Tibial nerve (tissue), 4 donors: ENCODE measurements around the gene CACNA1A. TPM values are rescaled to one million over a fixed set of nuclear protein-coding genes. Genes with fewer than 3 reads are reported as not detected.

Experiments used
- DNase-seq, 2 donors: peaks; one replicate each; pipeline ENCODE4 v3.0.0-alpha.2; 2019; ENCODE audit warnings: low spot score in 2 of 2
- H3K27ac ChIP-seq, 4 donors: fragments of 200-600 bp; sonication (generic) in 3 of 4; one replicate each; pipeline ENCODE4 v1.5.1; 2017 to 2019; ENCODE audit warnings: mild to moderate bottlenecking in 1 of 4
- H3K27me3 ChIP-seq, 2 donors: fragments of 200-600 bp; sonication (generic) in 1 of 2; one replicate each; pipeline versions ENCODE4 v1.5.1 to v1.6.0; 2017 to 2019
- H3K36me3 ChIP-seq, 3 donors: fragments of 200-600 bp; sonication (generic); one replicate each; pipeline ENCODE4 v1.5.1; 2018 to 2019
- H3K4me1 ChIP-seq, 4 donors: fragments of 200-600 bp; sonication (generic) in 3 of 4; one replicate each; pipeline ENCODE4 v1.5.1; 2017 to 2019
- H3K4me3 ChIP-seq, 4 donors: fragments of 200-600 bp; sonication (generic) in 3 of 4; one replicate each; pipeline ENCODE4 v1.5.1; 2017 to 2019; ENCODE audit warnings: mild to moderate bottlenecking in 1 of 4, moderate library complexity in 1 of 4
- H3K9me3 ChIP-seq, 4 donors: fragments of 200-600 bp; sonication (generic) in 3 of 4; one replicate each; pipeline ENCODE4 v1.5.1; 2017 to 2019
- EP300 ChIP-seq, 2 donors: sonication (generic); formaldehyde crosslinking; IDR thresholded peaks; one replicate each; pipeline ENCODE4 v1.6.1; 2017; ENCODE audit warnings: antibody characterized with exemption in 2 of 2, mild to moderate bottlenecking in 1 of 2
- POLR2A ChIP-seq, 2 donors: fragments of 450-650 bp; IDR thresholded peaks; one replicate each; pipeline ENCODE4 v1.6.1; 2017; ENCODE audit warnings: antibody characterized with exemption in 2 of 2, mild to moderate bottlenecking in 2 of 2, moderate library complexity in 2 of 2
- WGBS, 2 donors: methylation state at CpG; one replicate each; pipeline ENCODE4 v1.1.5; 2018; 5-methylcytosine and 5-hydroxymethylcytosine counted together
- total RNA-seq, 4 donors: library from RNA; depleted of rRNA; stranded (reverse); fragments of >200 nt; gene quantifications; one replicate each; pipeline ENCODE4 v1.1.0, GENCODE V29; 2016
- TF ChIP-seq, protein P1 (sequence below), 5 experiments: fragments of 200-600 bp in 3 of 5; fragments of 450-650 bp in 2 of 5; sonication (generic) in 3 of 5; IDR thresholded peaks; one replicate each; pipeline ENCODE4 v1.5.1; 2016 to 2019; ENCODE audit warnings: antibody characterized with exemption in 5 of 5, mild to moderate bottlenecking in 3 of 5, moderate library complexity in 2 of 5

Gene CACNA1A
- total RNA-seq, 4 donors from 2014 or later, result 4.0 to 10.2 (median 9.3) TPM

DNA sequence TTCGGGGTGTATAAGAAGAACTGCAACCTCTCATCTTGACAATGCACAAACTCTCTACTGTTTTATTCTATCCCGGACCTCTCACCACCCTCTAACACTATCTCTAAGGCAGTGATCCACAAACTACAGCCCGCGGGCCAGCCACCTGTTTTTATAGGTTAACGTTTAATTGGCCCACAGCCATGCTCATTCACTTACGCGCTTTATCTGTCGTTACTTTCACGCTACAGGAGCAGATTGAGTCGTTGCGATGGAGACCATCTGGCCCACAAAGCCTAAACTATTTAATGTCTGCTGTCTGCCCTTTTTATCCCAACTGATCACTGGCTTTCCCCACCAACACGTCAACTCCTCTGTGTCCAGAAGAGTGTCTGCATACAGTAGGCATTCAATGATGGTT lies 158.9 kb downstream of the CACNA1A start:
- peaks cover 0 to 31% (median 0%) of the 10 kb centered on the region in 4 donors for H3K9me3 ChIP-seq
- no peaks in the 10 kb centered on the region for H3K27me3 ChIP-seq
- no peaks in the 10 kb centered on the region for H3K4me1 ChIP-seq
- no peak for DNase-seq
- no peak overlapping the region for H3K27ac ChIP-seq
- H3K4me3 ChIP-seq, result no peak overlapping the region
- TF ChIP-seq POLR2A (IDR thresholded peaks at IDR 0.05) (no peak), EP300 (IDR thresholded peaks at IDR 0.05) (no peak)
- TF ChIP-seq, protein P1, sequence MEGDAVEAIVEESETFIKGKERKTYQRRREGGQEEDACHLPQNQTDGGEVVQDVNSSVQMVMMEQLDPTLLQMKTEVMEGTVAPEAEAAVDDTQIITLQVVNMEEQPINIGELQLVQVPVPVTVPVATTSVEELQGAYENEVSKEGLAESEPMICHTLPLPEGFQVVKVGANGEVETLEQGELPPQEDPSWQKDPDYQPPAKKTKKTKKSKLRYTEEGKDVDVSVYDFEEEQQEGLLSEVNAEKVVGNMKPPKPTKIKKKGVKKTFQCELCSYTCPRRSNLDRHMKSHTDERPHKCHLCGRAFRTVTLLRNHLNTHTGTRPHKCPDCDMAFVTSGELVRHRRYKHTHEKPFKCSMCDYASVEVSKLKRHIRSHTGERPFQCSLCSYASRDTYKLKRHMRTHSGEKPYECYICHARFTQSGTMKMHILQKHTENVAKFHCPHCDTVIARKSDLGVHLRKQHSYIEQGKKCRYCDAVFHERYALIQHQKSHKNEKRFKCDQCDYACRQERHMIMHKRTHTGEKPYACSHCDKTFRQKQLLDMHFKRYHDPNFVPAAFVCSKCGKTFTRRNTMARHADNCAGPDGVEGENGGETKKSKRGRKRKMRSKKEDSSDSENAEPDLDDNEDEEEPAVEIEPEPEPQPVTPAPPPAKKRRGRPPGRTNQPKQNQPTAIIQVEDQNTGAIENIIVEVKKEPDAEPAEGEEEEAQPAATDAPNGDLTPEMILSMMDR (IDR thresholded peaks at IDR 0.05), result no peak
- WGBS, 2 donors, result 84 to 85% methylated on average over 12 of the region's 12 CpGs
- no peaks in the 10 kb centered on the region for H3K36me3 ChIP-seq

DNA sequence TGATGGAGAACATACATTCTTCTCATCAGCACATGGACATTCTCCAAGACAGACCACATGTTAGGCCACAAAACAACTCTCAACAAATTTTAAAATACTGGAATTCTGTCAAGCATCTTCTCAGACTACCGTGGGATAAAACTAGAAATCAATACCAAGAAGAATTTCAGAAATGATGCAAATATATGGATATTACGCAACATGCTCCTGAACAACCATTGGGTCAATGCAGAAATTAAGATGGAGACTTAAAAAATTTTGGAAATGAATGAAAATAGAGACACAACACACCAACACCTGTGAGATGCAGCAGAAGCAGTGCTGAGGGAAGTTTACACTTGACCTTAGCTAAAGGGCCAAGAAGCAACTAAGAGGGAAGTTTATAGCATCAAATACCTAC lies 162.8 kb downstream of the CACNA1A start:
- Histone ChIP-seq H3K36me3 (no peaks in the 10 kb centered on the region), H3K4me3 (no peak overlapping the region), H3K27me3 (no peaks in the 10 kb centered on the region), H3K9me3 (peaks cover 0 to 14% (median 0%) of the 10 kb centered on the region in 4 donors), H3K27ac (no peak overlapping the region), H3K4me1 (no peaks in the 10 kb centered on the region)
- no peak for DNase-seq
- 67 to 74% methylated on average over 2 of the region's 2 CpGs for WGBS, 2 donors
- TF ChIP-seq POLR2A (IDR thresholded peaks at IDR 0.05) (no peak), EP300 (IDR thresholded peaks at IDR 0.05) (no peak)
- TF ChIP-seq, protein P1 (IDR thresholded peaks at IDR 0.05), result no peak

DNA sequence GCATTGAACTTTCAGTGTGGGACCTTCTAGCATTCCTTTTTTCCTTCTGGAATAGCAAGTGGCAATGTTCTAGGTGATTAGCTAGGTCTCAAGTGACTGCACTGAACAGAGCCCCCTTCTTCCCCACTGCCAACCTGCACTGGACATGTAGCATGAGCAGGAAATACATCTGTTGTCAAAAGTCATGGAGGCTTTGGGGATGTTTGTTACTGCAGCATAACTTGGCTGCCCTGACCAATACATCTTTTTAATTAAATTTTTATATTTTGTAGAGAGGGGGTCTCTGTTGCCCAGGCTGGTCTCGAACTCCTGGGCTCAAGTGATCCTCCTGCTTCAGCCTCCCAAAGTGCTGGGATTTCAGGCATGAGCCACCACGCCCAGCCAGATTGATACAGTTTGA lies 163.6 kb downstream of the CACNA1A start:
- WGBS, 2 donors, result 20 to 32% methylated on average over 2 of the region's 2 CpGs

DNA sequence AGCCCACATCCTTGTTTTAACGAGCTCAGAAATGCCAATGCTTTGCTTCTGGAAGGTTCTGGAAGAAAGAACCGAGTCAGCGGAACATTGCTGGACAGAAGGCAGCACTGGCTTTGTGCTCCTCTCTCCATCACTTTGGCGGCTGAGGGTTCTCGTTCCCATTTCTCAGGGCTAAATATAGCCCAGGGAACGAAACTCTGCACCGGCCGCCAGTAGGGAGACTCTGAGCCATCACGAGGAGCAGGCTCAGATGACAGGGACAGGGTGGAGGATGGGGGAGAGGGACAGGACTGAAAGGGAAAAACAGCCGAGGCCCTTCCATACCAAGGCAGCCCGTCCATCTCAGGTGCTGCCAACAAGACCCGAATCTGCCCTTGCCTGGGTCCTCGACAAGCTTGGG lies 166.4 kb downstream of the CACNA1A start:
- WGBS, 2 donors, result 66 to 75% methylated on average over 11 to 13 of the region's 13 CpGs
- H3K4me3 ChIP-seq, result no peak overlapping the region
- H3K36me3 ChIP-seq, result no peaks in the 10 kb centered on the region
- H3K9me3 ChIP-seq, result peaks cover 0 to 45% (median 0%) of the 10 kb centered on the region in 4 donors
- H3K27me3 ChIP-seq, result no peaks in the 10 kb centered on the region
- H3K27ac ChIP-seq, result no peak overlapping the region
- DNase-seq, result no peak
- H3K4me1 ChIP-seq, result no peaks in the 10 kb centered on the region
- TF ChIP-seq, protein P1 (IDR thresholded peaks at IDR 0.05), result no peak
- TF ChIP-seq EP300 (IDR thresholded peaks at IDR 0.05) (no peak), POLR2A (IDR thresholded peaks at IDR 0.05) (no peak)

More for the DNA sequence above, 163.6 kb downstream of the CACNA1A start:
- no peak for DNase-seq
- Histone ChIP-seq H3K27ac (no peak overlapping the region), H3K4me3 (no peak overlapping the region), H3K9me3 (peaks cover 0 to 17% (median 0%) of the 10 kb centered on the region in 4 donors), H3K36me3 (no peaks in the 10 kb centered on the region), H3K27me3 (no peaks in the 10 kb centered on the region), H3K4me1 (no peaks in the 10 kb centered on the region)
- TF ChIP-seq POLR2A (IDR thresholded peaks at IDR 0.05), result no peak
- TF ChIP-seq, protein P1 (IDR thresholded peaks at IDR 0.05), result no peak
- TF ChIP-seq EP300 (IDR thresholded peaks at IDR 0.05), result no peak

DNA sequence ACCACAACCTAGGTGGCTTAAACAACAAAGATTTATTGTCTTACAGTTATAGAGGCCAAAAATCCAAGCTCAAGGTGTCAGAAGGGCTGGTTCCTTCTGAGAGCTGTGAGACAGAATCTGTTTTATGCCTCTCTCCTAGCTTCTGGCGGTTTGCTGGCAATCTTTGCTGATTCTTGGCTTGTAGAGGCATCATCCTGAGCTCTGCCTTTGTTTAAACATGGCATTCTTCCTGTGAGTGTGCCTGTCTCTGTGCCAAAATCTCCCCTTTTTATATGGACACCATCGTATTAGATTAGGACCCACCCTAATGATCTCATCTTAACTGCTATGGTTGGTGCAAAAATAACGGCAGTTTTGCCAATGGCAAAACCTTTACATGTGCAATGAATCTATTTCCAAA lies 169.1 kb downstream of the CACNA1A start:
- Histone ChIP-seq H3K27me3 (no peaks in the 10 kb centered on the region), H3K4me1 (no peaks in the 10 kb centered on the region), H3K36me3 (no peaks in the 10 kb centered on the region), H3K27ac (no peak overlapping the region), H3K4me3 (no peak overlapping the region), H3K9me3 (peaks cover 0 to 46% (median 0%) of the 10 kb centered on the region in 4 donors)
- WGBS, 2 donors, result 48 to 71% methylated on average over 3 of the region's 3 CpGs
- TF ChIP-seq, protein P1 (IDR thresholded peaks at IDR 0.05), result no peak
- TF ChIP-seq EP300 (IDR thresholded peaks at IDR 0.05), result no peak
- no peak for TF ChIP-seq POLR2A (IDR thresholded peaks at IDR 0.05)
- no peak for DNase-seq
